Fibroblast of skin of abdomen (primary cell): ENCODE results near the gene YAE1.
A peak's percentile ranks its signal among the peaks of the same experiment; 100 is the strongest.

Experiments
- DNase-seq: peaks from one replicate; pipeline ENCODE4 v3.0.0-alpha.2; 2013

Gene YAE1

DNA sequence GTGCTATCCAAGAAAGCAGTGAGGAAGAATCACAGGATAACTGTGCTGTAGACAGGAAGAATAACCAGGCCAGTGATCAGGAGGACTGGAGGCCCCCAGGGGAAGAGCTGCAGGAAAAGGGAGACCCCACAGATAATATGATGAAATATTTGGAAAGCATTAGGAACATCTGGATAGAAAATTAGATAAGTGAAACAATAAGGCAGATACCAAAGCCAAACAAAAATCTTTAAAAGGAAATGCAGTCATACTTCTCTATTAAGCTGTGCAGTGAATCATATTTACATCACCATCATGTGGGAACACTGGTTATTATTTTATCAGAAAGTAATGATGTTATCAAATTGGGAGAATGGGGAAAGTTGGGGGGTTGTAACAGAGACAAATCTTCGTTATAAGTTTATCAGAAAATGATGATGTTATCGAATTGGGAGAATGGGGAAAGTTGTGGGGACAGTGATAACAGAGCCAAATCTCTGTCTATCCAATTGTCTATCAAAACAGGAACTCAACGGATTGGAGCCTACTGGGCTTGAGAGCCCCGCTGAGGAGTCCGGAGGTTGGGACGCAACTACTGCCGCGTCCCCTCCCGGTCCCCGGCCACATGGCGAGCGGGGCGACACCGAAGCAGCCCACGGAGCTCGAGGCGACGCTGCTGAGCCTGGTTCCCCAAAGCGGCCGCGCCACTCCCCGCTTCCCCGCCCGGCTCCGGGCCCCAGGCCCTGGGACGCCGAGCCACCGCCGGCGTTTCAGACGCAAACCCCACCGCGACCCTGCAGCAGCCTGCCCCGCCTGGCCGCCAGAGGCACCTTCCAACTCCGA, 43.1 kb downstream of the YAE1 start:
- DNase-seq, result peak; percentile 80

DNA sequence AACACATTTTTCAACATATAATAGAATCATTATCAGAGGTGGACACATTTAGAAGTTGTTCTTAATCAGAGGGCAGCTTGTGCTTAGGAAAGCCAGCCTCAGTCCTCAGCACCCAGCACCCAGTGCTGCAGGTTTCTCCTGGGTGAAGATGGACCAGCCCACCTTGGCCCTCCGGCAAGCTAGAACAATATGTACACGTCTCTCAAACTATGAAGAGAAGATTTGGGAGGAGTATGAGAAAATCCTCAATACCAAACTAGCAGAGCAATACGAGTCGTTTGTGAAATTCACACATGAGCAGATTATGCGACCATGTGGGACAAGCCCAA, 43.7 kb downstream of the YAE1 start:
- no peak for DNase-seq

DNA sequence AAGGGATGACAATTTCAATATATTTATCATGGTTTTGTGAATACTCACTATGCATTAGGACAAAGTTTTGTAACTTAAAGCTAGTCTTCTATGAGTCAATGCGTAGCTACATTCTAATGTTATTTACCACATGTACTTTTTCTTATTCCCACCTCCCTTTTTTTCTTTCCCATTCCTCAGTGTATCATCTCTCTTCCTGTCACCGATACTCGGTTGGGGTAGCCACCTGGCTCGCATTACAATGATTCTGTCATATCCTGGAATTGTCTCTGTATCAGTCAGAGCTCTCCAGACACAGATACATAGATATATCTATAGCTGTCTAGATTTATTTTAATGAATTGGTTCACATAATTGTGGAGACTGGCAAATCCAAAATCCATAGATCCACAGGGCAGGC, 47.4 kb downstream of the YAE1 start:
- DNase-seq, result peak; percentile 91

DNA sequence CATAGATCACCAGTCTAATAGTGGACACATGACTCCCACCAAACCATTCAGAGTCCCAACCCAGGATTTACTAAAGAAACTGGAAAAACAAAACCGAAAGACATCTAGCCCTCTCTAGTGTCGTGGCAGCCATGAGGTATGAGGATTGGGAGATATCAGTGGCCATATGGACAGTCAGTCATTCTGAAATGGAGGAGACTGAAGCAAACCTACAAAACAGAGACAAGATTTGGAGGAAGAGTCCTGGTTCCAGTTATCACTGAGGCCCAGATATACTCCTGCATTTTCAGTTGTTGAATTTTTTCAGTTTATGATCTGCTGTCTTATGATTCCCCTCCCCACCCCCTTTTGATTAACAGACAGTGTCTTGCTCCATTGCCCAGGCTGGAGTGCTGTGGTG, 48.1 kb downstream of the YAE1 start:
- DNase-seq, result no peak

DNA sequence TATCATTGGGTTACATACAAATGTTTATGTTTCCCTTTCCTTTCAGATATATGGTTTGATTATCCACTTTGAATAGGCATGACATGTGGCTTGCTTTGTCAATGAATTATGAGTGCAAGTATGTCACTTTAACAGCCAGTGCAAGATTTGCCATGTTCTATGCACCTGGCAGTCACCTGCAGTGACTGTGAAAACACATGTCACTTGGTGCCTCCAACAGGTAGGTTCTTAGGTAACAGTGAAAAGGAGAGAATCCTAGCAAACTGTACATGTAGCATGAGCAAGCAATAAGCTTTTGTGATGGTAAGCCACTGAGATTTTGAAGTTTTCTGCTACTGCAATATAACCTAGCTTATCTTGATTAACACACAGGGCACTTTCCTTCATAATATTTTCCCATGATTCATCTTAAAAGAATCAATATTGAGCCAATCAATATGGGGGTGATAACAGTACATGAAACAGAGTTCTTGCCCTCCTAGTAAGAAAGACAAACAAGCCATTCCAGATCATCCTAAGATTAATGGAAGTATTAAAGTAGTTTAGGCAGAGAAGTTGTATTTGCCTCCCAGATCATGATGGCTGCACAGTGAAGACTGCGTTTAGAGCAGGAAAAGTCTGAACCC, 49.3 kb downstream of the YAE1 start:
- DNase-seq, result no peak

DNA sequence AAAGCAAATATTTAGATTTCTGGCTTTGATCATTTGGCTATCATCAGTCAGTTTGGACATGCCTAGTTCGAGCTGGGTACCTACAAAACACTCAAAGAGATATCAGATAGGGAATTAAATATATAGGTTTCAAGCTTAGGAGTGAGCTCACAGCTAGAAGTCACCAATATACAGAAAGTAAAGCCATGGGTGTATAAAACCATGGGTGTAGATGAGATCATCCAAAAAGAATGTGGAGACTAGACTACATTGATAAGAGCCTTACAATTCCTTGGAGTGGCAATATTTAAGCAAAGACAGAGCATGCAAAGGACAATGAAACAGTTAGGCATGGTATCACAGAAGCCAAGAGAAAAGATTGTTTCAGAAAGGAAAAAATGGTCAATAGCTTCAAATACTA, 49.9 kb downstream of the YAE1 start:
- peak; percentile 41 for DNase-seq

DNA sequence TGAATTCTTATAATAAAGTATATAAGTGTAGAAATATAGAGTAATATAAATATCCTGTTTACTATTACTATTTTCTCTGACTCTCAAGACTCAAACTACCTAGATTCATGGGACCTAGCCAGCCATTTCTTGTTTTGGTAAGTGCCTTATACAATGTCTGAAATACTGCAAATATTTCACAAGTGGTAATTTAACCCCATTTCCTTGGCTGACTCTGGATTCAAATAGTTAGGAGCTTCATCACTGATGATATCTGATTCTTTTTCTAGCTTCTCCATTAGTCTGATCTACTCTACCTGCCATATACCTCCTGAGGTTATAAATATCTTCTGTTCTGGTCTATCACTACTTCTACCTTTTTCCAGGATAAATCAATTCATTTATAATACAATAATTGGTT, 50.8 kb downstream of the YAE1 start:
- DNase-seq, result peak; percentile 69

DNA sequence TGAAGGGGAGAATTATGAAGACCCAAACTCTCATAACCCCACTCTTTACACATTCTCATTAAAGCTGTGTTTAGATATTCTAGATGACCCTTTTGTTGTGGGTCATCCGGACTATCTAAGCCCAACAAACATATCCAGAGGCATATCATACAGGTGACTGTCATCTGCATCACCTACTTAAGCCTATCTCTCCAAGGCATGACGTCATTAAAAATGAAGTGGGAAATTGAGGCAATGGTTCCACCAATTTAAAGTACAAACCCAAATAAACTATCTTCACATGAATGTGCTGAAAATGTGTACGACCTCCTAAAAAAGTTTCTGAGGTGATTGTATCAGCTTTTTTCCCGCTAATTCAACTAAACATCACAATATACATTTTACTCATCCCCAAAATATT, 52.7 kb downstream of the YAE1 start:
- DNase-seq, result no peak

DNA sequence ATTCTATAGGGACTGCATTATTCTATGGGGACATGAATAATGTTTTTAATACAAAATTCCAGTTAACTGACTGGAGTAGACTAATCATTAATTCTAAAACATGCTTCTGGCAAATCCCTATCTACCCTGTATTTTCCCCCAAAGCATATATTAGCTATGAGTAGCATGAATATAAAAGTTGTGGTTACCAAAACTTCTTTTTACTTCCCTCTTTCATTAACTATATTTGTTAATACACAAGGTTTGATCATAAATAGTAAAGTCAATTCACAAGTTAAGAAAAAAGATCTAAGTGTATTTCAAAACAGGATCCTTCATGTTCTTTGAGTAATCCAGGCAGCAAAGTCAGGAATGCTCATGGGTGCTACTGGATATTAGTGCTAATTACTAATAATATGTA, 54.3 kb downstream of the YAE1 start:
- DNase-seq, result peak; percentile 34

DNA sequence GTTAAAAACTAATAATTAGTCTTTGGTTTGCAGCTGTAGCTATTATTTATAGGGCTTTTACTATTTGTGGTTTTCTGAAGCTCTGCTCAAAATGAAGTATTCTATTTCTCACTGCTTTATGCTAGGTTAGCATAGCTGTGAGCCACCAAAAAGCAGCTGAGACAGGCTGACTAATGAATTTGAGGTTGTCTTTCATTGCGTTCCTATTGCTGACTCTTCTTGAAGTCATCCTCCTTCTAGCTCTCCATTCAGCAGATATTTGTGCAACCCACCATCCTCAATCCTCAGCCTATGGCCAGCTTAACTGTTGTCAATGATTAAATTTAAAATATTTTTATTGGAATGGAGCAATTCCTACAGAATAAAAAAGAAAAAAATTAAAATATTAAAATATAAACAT, 55.1 kb downstream of the YAE1 start:
- peak; percentile 97 for DNase-seq

DNA sequence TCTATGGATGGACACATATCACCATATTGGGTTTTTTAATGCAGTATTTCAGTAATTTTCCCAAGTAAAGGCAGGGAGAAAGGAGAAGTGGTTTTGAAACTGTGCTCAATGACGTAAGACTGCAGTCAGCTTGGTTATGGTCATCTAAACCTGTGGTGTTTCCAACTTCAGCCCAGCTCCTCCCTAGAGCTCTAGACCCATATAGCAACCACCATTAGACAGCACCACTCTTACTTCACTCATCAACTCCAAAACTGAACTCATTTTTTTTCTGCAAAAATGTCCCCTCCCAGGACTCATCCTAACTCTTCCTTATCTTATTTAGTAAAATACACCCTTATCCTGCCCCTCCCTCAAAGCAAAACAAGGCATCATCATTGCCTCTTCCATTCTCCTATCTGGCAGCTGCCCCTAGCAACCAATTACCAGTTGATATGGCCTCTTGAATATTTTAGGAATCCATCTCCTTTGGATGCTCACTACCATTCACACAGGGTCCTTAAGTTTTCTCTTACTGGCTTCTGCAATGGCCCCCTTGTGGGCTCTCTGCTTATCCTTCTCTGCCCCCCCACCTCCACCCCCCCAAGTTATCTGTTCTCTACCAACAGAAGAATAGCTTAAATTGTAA, 55.7 kb downstream of the YAE1 start:
- peak; percentile 27 for DNase-seq
